ENCODE results near the gene DMXL2.

DNA sequence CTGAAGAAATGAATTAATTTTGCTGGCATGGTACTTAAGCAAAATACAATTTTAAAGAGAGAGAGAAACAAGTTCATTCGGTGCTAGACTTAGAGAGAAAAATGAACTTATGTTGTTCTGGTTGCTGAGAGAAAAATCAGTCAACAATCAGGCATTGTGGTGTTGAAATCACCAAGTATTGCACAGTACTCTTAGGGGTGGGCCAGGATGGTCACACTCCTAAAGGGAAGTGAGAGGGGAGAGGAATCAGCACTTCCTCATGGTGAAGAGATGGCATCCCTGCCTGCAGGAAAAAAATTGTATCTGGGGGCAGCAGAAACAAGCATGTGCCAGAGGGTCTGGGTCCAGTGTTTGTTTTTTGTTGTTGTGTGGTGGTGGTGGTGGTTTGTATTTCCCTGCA lies 7.0 kb upstream of the DMXL2 start:
- TF ChIP-seq, protein P1, sequence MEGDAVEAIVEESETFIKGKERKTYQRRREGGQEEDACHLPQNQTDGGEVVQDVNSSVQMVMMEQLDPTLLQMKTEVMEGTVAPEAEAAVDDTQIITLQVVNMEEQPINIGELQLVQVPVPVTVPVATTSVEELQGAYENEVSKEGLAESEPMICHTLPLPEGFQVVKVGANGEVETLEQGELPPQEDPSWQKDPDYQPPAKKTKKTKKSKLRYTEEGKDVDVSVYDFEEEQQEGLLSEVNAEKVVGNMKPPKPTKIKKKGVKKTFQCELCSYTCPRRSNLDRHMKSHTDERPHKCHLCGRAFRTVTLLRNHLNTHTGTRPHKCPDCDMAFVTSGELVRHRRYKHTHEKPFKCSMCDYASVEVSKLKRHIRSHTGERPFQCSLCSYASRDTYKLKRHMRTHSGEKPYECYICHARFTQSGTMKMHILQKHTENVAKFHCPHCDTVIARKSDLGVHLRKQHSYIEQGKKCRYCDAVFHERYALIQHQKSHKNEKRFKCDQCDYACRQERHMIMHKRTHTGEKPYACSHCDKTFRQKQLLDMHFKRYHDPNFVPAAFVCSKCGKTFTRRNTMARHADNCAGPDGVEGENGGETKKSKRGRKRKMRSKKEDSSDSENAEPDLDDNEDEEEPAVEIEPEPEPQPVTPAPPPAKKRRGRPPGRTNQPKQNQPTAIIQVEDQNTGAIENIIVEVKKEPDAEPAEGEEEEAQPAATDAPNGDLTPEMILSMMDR (IDR thresholded peaks at IDR 0.05; ENCODE audit: poor library complexity) = no peak
- TF ChIP-seq EZH2 (IDR thresholded peaks at IDR 0.05; ENCODE audit: borderline replicate concordance) = no peak

All from hepatocyte (in vitro differentiated cells).